H1 (cell line): ENCODE data around the gene CLDN7.

Experiments used
- CEBPB ChIP-seq: IDR thresholded peaks from 2 replicates; pipeline ENCODE4 v1.6.1; 2012; ENCODE audit warnings: low read depth, low read length
- CHD1 ChIP-seq: IDR thresholded peaks from 2 replicates; pipeline ENCODE4 v1.6.1; 2012; ENCODE audit warnings: low read depth, low read length, improper control_type of control experiment
- EP300 ChIP-seq, 2 experiments: IDR thresholded peaks; 1 replicate in 1 of 2; 2 replicates in 1 of 2; pipeline ENCODE4 v1.6.1; 2011 to 2012; ENCODE audit warnings: low read depth in 2 of 2, low read length in 2 of 2, mild to moderate bottlenecking in 2 of 2, borderline replicate concordance in 1 of 2, inconsistent platforms in 1 of 2, moderate library complexity in 1 of 2
- TF ChIP-seq, protein P1 (sequence below), 3 experiments: IDR thresholded peaks; 1 replicate in 2 of 3; 2 replicates in 1 of 3; pipeline versions ENCODE4 v1.5.1 to v1.6.1; 2011; ENCODE audit warnings: low read length in 3 of 3, mild to moderate bottlenecking in 3 of 3, inconsistent platforms in 2 of 3, low read depth in 1 of 3, moderate library complexity in 1 of 3; ENCODE audit not compliant: insufficient read depth in 1 of 3; ENCODE audit errors: control extremely low read depth in 1 of 3

GRCh38 chr17:7246779-7247178 is 15.5 kb downstream of the CLDN7 start:
- TF ChIP-seq CEBPB = no peak
- TF ChIP-seq, protein P1, sequence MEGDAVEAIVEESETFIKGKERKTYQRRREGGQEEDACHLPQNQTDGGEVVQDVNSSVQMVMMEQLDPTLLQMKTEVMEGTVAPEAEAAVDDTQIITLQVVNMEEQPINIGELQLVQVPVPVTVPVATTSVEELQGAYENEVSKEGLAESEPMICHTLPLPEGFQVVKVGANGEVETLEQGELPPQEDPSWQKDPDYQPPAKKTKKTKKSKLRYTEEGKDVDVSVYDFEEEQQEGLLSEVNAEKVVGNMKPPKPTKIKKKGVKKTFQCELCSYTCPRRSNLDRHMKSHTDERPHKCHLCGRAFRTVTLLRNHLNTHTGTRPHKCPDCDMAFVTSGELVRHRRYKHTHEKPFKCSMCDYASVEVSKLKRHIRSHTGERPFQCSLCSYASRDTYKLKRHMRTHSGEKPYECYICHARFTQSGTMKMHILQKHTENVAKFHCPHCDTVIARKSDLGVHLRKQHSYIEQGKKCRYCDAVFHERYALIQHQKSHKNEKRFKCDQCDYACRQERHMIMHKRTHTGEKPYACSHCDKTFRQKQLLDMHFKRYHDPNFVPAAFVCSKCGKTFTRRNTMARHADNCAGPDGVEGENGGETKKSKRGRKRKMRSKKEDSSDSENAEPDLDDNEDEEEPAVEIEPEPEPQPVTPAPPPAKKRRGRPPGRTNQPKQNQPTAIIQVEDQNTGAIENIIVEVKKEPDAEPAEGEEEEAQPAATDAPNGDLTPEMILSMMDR (IDR thresholded peaks at IDR 0.05; ENCODE audit: control extremely low read depth in 1 of 3, insufficient read depth in 1 of 3, low read depth in 1 of 3, low read length in 3 of 3) = no peak
- TF ChIP-seq EP300 (IDR thresholded peaks at IDR 0.05; ENCODE audit: borderline replicate concordance in 1 of 2, low read depth in 2 of 2, low read length in 2 of 2) = no peak
- TF ChIP-seq CHD1 = no peak
